HG03280 (cell line): ENCODE measurements around the gene IPCEF1.

ENCODE experiments used
- ATAC-seq: cut with Tn5 transposase; IDR thresholded peaks from one replicate; pipeline ENCODE4 v1.9.1; 2021; ENCODE audit warnings: mild to moderate bottlenecking, moderate library complexity; ENCODE audit not compliant: unreplicated experiment

Gene IPCEF1

GRCh38 chr6:154117485-154117884 lies 239.1 kb downstream of the IPCEF1 start:
- ATAC-seq, result no peak

- no peak for ATAC-seq
Observed at GRCh38 chr6:154113392-154113791, 243.2 kb downstream of the IPCEF1 start.

GRCh38 chr6:154112181-154112809 lies 244.3 kb downstream of the IPCEF1 start:
- no peak for ATAC-seq

GRCh38 chr6:154111025-154111424 lies 245.6 kb downstream of the IPCEF1 start:
- ATAC-seq, result no peak

GRCh38 chr6:154106251-154106650 lies 250.4 kb downstream of the IPCEF1 start:
- ATAC-seq, result no peak
